Calu3 (cell line): Measurements from ENCODE around the gene LRP5. TPM values are rescaled to one million over a fixed set of nuclear protein-coding genes. Genes with fewer than 3 reads are reported as not detected.

Source experiments
- BruUV-seq: library from RNA; stranded (reverse); fragments of 400-500 nt; replicated peaks from 2 replicates; lab custom pipeline; 2021; lab: Mats Ljungman, UMichigan
- CTCF ChIA-PET: fragments of 300-600 bp; sonication (Branson Sonifier 250); formaldehyde crosslinking; loops from one replicate; lab custom pipeline; 2022; ENCODE audit warnings: antibody characterized with exemption; lab: Charles Lee
- DNase-seq: peaks from one replicate; pipeline ENCODE4 v3.0.0; 2022
- H3K27ac Mint-ChIP-seq: one replicate; pipeline ENCODE4 v1.8.0; 2022; ENCODE audit warnings: mixed read lengths; ENCODE audit not compliant: unreplicated experiment
- H3K27me3 Mint-ChIP-seq: one replicate; pipeline ENCODE4 v1.8.0; 2022; ENCODE audit warnings: mixed read lengths; ENCODE audit not compliant: unreplicated experiment
- H3K36me3 Mint-ChIP-seq: one replicate; pipeline ENCODE4 v1.8.0; 2022; ENCODE audit warnings: mild to moderate bottlenecking, moderate library complexity, mixed read lengths; ENCODE audit not compliant: insufficient read depth, unreplicated experiment
- H3K4me1 Mint-ChIP-seq: one replicate; pipeline ENCODE4 v1.8.0; 2022; ENCODE audit warnings: mild to moderate bottlenecking, low read depth, mixed read lengths; ENCODE audit not compliant: unreplicated experiment
- H3K4me3 Mint-ChIP-seq: one replicate; pipeline ENCODE4 v1.8.0; 2022; ENCODE audit warnings: mild to moderate bottlenecking, low read depth, moderate library complexity, mixed read lengths; ENCODE audit not compliant: unreplicated experiment
- H3K9me3 Mint-ChIP-seq: one replicate; pipeline ENCODE4 v1.8.0; 2022; ENCODE audit warnings: low read depth, mixed read lengths; ENCODE audit not compliant: unreplicated experiment
- CTCF ChIP-seq: fragments of 200-600 bp; IDR thresholded peaks from one replicate; pipeline ENCODE4 v1.8.0; 2022; ENCODE audit warnings: antibody characterized with exemption; ENCODE audit not compliant: unreplicated experiment
- intact Hi-C: fragments of 100-400 bp; cut with micrococcal nuclease; formaldehyde crosslinking; loops from one replicate; pipeline ENCODE4 v1.10.0; 2022; ENCODE audit not compliant: unreplicated experiment
- total RNA-seq: library from RNA; stranded (reverse); gene quantifications from 2 replicates; pipeline ENCODE4 v1.2.3, GENCODE V29; 2022

Gene LRP5
- total RNA-seq, 1 experiment from 2014 or later, result 82.0 TPM

DNA sequence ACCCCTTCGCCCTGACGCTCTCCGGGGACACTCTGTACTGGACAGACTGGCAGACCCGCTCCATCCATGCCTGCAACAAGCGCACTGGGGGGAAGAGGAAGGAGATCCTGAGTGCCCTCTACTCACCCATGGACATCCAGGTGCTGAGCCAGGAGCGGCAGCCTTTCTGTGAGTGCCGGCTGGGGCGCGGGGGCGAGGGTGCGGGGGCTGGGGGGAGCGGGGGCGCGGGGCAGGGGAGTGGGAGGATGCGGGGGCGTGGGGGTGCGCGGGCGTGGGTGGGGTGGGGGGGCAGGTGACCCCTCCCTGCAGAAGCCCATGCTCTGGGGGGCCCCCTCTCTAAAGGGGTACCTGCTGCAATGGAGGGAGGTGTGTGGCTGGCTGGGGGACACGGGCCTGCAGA lies 51.4 kb downstream of the LRP5 start:
- no peak overlapping the region for H3K4me3 Mint-ChIP-seq
- CTCF ChIA-PET, result no interaction called here
- no peaks in the 10 kb centered on the region for H3K4me1 Mint-ChIP-seq
- H3K27ac Mint-ChIP-seq, result no peak overlapping the region
- intact Hi-C loops, result no loop called here
- no peaks in the 10 kb centered on the region for H3K9me3 Mint-ChIP-seq
- no TSS peak for BruUV-seq
- TF ChIP-seq CTCF, result no peak
- H3K27me3 Mint-ChIP-seq, result no peaks in the 10 kb centered on the region
- DNase-seq, result no peak
- peaks cover 50% of the 10 kb centered on the region for H3K36me3 Mint-ChIP-seq

GRCh38 chr11:68364581-68364980 lies 52.2 kb downstream of the LRP5 start:
- Mint-ChIP-seq H3K27me3 (no peaks in the 10 kb centered on the region), H3K9me3 (no peaks in the 10 kb centered on the region), H3K4me1 (no peaks in the 10 kb centered on the region), H3K4me3 (no peak overlapping the region), H3K36me3 (peaks cover 50% of the 10 kb centered on the region), H3K27ac (no peak overlapping the region)
- intact Hi-C loops, result no loop called here
- TF ChIP-seq CTCF, result no peak
- no peak for DNase-seq
- BruUV-seq, result no TSS peak
- CTCF ChIA-PET, result no interaction called here

DNA sequence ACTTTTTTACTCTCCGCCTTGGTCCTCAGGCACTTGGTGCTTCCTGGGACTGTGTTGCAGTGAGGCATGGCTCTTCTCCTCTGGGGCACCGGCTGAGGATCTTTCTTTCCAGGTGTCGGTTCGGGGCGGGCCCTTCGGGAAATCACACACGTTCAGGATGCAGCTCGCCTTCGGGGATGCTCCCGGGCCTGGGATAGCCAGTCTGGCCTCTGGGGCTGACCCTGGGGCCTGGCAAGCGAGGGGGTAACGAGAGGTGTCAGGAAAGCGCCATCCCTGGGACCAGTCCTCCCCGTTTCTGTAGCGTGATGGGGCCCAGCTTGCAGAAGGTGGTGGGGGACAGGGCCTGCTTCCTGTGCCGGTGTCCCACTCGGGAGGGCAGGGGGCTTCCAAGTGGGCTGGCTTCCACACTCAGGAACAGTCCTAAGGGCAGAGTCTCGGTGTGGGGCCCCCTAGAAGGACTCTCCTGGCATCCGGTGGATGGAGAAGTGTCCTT lies 53.6 kb downstream of the LRP5 start:
- Mint-ChIP-seq H3K27ac (no peak overlapping the region), H3K4me3 (no peak overlapping the region), H3K27me3 (no peaks in the 10 kb centered on the region), H3K9me3 (no peaks in the 10 kb centered on the region), H3K4me1 (no peaks in the 10 kb centered on the region), H3K36me3 (peaks cover 41% of the 10 kb centered on the region)
- CTCF ChIA-PET, result no interaction called here
- DNase-seq, result no peak
- BruUV-seq, result no TSS peak
- TF ChIP-seq CTCF, result no peak
- intact Hi-C loops, result no loop called here

- no TSS peak for BruUV-seq
- Mint-ChIP-seq H3K27me3 (no peaks in the 10 kb centered on the region), H3K4me1 (peaks cover 7% of the 10 kb centered on the region), H3K9me3 (no peaks in the 10 kb centered on the region), H3K36me3 (peaks cover 37% of the 10 kb centered on the region), H3K4me3 (no peak overlapping the region), H3K27ac (no peak overlapping the region)
- intact Hi-C loops, result no loop called here
- CTCF ChIA-PET, result interaction anchor here (0.6 kb wide), 1 partner anchor 39 kb away, joined by 3 read pairs; no protein-coding TSS in a partner anchor
- DNase-seq, result no peak
- no peak for TF ChIP-seq CTCF
Observed at GRCh38 chr11:68367252-68367651, 54.9 kb downstream of the LRP5 start.
